Measurements from ENCODE around the gene PELI3. TPM values are rescaled to one million over a fixed set of nuclear protein-coding genes. Genes with fewer than 3 reads are reported as not detected.
A peak's percentile ranks its signal among the peaks of the same experiment; 100 is the strongest.

The PELI3 gene
- total RNA-seq, 2 donors from 2014 or later, result 5.4 to 6.0 TPM

DNA sequence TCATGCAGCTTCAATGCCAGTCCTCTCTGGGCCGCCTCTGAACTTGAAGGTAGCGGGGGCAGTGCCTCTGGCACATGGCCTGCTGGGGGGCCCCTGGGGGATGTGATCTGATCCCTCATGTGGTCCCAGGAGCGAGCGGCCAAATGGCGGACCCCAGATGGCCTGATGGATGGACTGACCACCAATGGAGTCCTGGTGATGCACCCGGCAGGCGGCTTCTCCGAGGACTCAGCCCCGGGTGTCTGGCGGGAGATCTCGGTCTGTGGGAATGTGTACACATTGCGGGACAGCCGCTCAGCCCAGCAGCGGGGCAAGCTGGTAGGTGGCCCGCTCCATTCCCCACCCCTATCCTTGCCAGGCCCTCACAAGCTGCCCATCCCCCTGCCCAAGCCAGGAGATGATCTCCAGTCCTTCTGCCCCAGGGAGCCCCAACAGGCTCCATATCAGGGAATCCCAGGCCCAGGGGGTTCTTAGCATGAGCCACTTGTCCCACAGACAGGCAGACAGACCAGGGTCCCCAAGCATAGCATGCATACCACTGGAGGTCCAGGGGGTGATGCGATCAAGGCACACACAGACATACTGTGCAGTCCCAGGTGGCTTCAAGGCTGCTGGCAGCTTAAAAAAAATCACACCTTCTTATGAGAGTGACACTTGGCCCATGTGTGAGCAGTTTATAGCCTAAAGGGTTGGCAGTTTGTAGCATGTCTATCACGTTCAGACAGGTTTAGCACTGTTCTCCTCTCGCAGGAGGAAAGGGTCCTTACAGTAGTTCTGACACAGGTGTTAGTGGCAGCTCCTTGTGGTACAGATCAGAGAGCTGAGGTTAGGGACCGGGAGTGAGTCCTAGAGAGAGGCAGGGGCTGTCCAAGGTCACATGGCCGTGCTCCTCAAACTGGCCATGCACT lies 7.2 kb downstream of the PELI3 start:
- no peaks in the 10 kb centered on the region for H3K27me3 Mint-ChIP-seq
- no peaks in the 10 kb centered on the region for H3K36me3 Mint-ChIP-seq
- no peak for DNase-seq (ENCODE audit: low spot score)
- no peak overlapping the region for H3K27ac Mint-ChIP-seq
- ATAC-seq, result no peak
- H3K9me3 Mint-ChIP-seq, result no peaks in the 10 kb centered on the region
- H3K4me3 Mint-ChIP-seq, result no peak overlapping the region
- H3K4me1 Mint-ChIP-seq (ENCODE audit: low read depth in 2 of 2), result peaks cover 11 to 15% of the 10 kb centered on the region in 2 donors

DNA sequence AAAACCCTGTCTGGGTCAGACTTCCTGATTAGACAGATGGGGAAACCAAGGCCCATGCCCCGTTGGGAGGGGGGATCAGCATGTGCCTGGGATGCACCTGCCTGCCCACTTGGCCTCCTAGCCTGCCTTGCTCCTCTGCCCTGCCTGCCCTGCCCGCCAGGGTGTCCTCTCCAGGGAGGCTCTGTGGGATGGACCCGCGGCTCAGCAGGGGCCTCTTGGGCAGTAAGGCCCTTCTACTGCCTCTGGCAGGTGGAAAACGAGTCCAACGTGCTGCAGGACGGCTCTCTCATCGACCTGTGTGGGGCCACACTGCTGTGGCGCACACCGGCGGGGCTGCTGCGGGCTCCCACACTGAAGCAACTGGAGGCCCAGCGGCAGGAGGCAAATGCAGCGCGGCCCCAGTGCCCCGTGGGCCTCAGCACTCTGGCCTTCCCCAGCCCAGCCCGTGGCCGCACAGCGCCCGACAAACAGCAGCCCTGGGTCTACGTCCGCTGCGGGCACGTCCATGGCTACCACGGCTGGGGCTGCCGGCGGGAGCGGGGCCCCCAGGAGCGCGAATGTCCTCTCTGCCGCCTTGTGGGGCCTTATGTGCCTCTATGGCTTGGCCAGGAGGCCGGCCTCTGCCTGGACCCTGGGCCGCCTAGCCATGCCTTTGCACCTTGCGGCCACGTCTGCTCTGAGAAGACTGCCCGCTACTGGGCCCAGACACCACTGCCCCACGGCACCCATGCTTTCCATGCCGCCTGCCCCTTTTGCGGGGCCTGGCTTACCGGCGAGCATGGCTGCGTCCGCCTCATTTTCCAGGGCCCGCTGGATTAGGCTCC lies 8.9 kb downstream of the PELI3 start:
- H3K36me3 Mint-ChIP-seq, result no peaks in the 10 kb centered on the region
- DNase-seq (ENCODE audit: low spot score) (no peak), ATAC-seq (no peak)
- H3K4me1 Mint-ChIP-seq (ENCODE audit: low read depth in 2 of 2), result peaks cover 16 to 22% of the 10 kb centered on the region in 2 donors
- H3K27me3 Mint-ChIP-seq, result no peaks in the 10 kb centered on the region
- H3K4me3 Mint-ChIP-seq, result no peak overlapping the region
- H3K27ac Mint-ChIP-seq, result no peak overlapping the region
- H3K9me3 Mint-ChIP-seq, result no peaks in the 10 kb centered on the region

DNA sequence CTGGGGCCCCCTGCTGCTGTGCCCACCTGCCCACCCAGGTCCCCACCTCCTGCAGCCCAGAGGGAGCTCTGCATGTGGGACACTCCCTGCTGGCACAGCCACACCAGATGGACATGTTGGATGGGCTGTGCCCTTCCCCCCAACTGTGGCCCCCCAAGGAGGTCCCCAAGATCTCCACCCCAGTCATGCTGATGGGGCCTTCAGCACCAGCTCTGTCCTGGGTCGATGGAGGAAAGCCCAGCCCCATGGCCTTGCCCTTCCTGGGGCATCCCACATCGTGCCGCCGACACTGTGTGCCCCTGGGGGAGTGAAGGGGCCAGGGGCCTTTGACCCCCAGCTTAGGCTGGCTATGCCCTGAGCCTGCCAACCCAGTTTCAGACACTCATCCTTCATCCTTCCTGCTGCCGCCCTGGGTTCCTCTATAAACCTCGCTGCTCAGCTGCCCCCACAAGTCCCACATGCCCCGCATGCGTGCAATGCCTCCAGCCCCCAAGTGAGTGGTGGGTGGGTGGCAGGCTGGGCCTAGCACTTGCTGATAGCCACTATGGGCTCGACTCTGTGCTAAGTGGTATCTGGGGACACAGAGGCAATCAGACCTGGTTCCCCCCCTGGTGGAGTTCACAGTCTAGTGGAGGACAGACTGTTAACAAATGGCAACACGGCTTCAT lies 9.6 kb downstream of the PELI3 start:
- Mint-ChIP-seq H3K27ac (no peak overlapping the region), H3K27me3 (no peaks in the 10 kb centered on the region), H3K36me3 (no peaks in the 10 kb centered on the region), H3K9me3 (no peaks in the 10 kb centered on the region), H3K4me1 (ENCODE audit: low read depth in 2 of 2) (peaks cover 20 to 27% of the 10 kb centered on the region in 2 donors), H3K4me3 (no peak overlapping the region)
- no peak for ATAC-seq
- no peak for DNase-seq (ENCODE audit: low spot score)

DNA sequence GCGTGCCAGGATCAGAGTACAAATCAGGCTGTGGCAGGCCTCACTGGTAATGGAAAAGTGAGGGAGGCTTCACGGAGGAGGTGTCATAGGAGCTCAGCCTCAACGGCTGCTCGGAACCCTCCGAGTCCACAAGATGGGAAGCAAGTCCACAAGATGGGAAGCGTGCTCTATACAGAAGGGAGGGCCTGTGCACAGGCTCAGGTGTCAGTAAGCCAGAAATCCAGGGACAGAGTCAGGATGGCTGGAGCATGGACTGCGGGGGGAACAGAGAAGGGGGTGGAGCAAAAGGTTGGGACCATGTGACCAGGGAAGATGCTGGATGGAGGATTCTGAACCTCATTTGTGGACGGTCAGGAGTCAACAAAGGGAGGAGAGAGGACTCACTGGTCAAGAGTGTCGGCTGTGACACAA lies 10.1 kb downstream of the PELI3 start:
- H3K27me3 Mint-ChIP-seq, result no peaks in the 10 kb centered on the region
- no peaks in the 10 kb centered on the region for H3K9me3 Mint-ChIP-seq
- no peak for DNase-seq (ENCODE audit: low spot score)
- no peaks in the 10 kb centered on the region for H3K36me3 Mint-ChIP-seq
- H3K4me1 Mint-ChIP-seq (ENCODE audit: low read depth in 2 of 2), result peaks cover 20 to 27% of the 10 kb centered on the region in 2 donors
- no peak overlapping the region for H3K27ac Mint-ChIP-seq
- H3K4me3 Mint-ChIP-seq, result no peak overlapping the region
- ATAC-seq, result no peak

DNA sequence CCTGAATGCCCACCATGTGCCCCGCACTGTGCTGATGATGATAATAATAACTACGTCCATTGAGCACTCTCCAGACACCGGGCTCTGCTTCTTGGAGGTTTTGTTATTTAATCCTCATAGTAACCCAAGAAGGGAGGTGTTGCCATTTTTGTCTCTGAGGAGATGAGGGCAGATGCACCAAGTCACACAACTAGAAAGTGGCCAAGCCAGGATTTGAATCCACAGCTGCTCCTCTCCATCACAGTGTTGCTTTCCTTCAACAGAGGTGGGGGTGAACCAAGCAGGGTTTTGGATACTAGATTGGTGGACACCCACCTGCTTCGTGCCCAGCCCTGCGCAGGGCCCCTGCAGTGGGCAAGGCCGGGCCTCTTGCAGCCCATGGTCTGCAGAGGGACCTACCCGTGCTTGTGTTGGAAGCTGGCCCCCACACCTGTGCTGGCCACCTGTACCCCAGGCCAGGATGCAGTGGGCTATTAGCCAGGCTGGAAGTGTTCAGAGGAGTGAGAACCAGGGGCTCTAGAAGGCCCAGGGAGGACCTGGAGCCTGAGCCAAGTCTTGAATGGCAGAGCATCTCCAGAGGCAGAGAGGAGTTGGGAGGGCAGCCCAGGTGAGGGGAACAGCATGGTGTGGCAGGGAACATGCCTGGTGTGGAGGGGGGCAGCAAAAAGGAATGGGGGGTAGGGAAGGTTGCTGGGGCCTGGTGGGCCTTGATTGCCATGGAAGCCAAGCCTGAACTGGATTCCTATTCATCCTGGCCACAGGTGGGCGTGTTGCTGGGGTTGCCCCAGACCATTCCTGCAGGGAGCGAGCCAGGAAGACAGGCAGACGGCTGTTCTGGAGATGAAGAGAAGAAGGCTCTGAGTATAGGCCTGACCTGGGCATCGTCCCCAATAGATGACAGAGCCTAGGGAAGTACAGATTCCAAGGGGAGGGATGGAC lies 10.8 kb downstream of the PELI3 start:
- H3K4me3 Mint-ChIP-seq, result peak overlapping the region; percentile 86
- ATAC-seq (no peak), DNase-seq (ENCODE audit: low spot score) (no peak)
- H3K27me3 Mint-ChIP-seq, result no peaks in the 10 kb centered on the region
- peaks cover 24 to 31% of the 10 kb centered on the region in 2 donors for H3K4me1 Mint-ChIP-seq (ENCODE audit: low read depth in 2 of 2)
- H3K9me3 Mint-ChIP-seq, result no peaks in the 10 kb centered on the region
- H3K36me3 Mint-ChIP-seq, result no peaks in the 10 kb centered on the region
- peak overlapping the region in 1 of 2 donors; percentile 40 for H3K27ac Mint-ChIP-seq

DNA sequence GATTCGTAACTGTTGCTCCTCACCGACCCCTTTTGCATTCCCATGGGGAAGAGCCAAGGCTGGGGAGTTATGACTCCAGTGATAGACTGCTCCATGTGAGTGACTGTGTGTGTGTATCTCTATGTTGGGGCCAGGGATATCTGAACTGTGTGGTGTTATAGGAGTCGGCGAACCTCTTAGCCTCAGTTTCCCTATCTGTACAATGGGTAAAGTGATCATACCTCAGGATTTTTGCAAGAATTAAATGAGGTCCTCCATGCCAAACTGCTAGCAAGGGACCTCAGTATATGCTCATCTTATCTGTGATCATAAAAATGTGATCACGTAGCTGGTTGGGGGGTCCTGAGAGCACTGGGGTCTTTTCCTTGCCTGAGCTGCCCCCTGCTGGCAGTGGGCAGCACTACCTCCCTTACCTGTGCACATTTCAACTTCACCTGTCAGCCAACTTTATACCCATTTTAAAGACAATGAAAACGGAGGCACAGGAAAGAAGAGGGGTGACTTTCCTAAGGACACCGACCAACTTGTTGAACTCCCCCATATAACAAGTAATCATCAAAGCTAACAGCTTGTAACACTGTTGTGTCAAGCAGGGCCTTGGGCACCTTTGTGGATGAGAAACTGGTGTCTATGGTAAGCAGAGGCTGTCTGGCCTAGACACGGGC lies 12.2 kb downstream of the PELI3 start:
- H3K36me3 Mint-ChIP-seq, result no peaks in the 10 kb centered on the region
- DNase-seq (ENCODE audit: low spot score), result no peak

DNA sequence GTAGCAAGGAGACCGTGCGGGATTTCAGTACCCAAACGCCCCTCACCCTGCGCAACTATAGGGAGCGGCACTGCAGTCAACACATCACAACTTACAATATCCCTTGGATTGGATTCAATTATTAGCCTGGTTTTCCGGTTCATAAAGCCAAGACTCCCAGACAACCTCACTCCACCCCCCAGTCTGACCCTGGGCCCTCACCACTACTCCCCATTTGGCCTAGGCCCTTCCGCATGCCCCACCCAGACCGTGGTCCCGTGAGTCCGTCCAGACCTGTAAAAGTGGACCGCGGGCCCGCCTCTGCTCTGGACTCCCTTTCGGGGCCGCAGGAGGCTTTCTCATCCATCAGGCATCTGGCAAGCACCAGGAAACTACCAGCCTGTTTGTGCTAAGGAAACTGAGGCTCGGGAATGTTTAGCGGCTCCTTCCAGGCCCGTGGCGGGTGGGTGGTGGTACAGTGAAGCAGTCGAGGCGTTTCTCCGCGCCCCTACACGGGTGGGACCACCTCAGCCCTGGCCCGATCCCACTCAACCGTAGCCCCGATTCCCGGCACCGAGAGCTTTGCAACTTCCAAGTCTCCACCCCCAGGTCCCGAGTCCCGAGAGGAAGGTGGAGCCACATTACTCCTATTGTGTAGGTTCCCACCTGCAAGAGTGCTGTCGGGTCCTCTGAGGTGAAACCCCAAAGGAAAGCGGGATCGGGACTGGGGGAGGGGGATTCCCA lies 12.8 kb downstream of the PELI3 start:
- H3K9me3 Mint-ChIP-seq, result no peaks in the 10 kb centered on the region
- no peak for ATAC-seq
- no peak for DNase-seq (ENCODE audit: low spot score)
- H3K4me1 Mint-ChIP-seq (ENCODE audit: low read depth in 2 of 2), result peaks cover 24 to 29% of the 10 kb centered on the region in 2 donors
- H3K4me3 Mint-ChIP-seq, result peak overlapping the region; percentile 86
- H3K27me3 Mint-ChIP-seq, result no peaks in the 10 kb centered on the region
- H3K27ac Mint-ChIP-seq, result peak overlapping the region; percentile 73 to 87
- no peaks in the 10 kb centered on the region for H3K36me3 Mint-ChIP-seq

More for the DNA sequence above, 12.2 kb downstream of the PELI3 start:
- ATAC-seq, result no peak
- H3K4me1 Mint-ChIP-seq (ENCODE audit: low read depth in 2 of 2), result peaks cover 24 to 31% of the 10 kb centered on the region in 2 donors
- no peaks in the 10 kb centered on the region for H3K9me3 Mint-ChIP-seq
- no peaks in the 10 kb centered on the region for H3K27me3 Mint-ChIP-seq
- H3K4me3 Mint-ChIP-seq, result peak overlapping the region; percentile 86
- peak overlapping the region; percentile 73 to 87 for H3K27ac Mint-ChIP-seq

DNA sequence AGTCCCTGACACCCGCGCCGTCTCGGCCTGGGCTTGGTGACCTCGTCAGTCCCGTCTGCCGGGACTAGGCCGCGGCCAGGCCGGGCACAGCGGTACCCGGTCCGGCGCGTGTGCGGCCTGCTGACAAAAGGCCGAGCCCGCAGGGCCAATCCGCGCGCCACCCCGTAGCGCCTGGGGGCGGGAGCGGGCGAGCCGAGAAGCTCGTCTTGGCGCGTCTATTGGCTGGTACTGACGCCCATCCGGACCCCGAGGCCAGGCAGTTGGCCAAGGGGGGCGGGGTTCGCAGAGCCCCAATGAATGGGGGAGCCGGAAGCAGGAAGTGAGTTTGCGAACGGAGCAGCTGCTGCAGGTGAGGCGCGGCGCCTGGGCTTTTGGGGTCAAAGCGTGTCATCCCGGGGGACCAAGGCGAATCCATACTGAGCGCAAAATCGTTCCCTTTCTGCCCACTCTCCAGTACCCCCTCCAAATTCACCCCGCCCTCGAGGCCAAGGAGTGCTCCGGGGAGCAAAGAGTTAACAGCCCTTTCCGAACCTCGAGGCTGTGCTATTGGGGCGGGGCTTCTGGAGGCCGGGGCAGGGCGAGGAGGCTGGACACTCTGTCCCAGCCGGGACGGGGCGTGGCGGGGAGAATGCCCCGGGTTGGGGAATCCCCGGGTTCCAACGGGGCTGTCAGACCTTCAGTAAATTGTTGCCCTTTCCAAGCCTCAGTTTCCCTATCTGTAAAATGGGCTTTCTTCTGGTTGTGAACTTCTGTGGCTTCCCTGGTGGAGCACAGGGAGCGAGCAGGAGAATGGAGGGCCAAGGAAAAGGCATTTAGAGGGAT lies 13.6 kb downstream of the PELI3 start, which contains the start of gene DPP3:
Gene DPP3, plus strand, starts transcription at position 318 of the 822 bp plus-strand sequence. CDS start 1,767 bp downstream, outside the sequence.
- ATAC-seq (peak; percentile 99), DNase-seq (ENCODE audit: low spot score) (peak; percentile 99)
- peak within 1 kb of the TSS; percentile 86 for H3K4me3 Mint-ChIP-seq
- H3K4me1 Mint-ChIP-seq (ENCODE audit: low read depth in 2 of 2), result peaks cover 24 to 31% of the 10 kb centered on the region in 2 donors
- H3K9me3 Mint-ChIP-seq, result no peaks in the 10 kb centered on the region
- no peaks in the 10 kb centered on the region for H3K27me3 Mint-ChIP-seq
- H3K27ac Mint-ChIP-seq, result peak within 1 kb of the TSS; percentile 73 to 87
- H3K36me3 Mint-ChIP-seq, result no peaks in the 10 kb centered on the region

DNA sequence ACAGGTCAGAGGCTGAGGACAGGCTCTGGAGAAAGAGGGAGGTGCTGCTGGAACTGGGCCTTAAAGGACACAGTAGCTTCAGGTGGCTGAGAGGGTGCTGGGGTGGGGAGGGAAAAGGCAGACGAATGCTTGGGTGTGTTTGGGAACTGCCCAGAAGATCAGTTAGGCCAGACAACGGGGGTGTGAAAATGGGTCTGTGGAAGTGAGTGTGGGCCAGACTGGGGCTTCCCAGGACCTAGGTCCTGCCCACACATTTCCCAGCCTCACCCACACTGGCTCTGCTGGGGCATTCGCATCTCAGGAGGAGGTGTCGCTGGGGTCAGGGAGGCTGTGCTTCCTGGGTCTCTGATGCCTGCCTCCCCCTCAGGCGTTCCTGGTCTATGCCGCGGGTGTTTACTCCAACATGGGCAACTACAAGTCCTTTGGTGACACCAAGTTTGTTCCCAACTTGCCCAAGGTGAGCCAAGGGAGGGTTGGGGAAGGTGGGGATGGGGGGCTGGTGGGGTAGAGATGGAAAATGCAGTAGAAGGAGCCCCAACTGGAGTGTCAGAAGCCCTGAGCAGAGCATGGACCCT lies 18.2 kb downstream of the PELI3 start:
- Mint-ChIP-seq H3K4me1 (ENCODE audit: low read depth in 2 of 2) (peaks cover 8 to 11% of the 10 kb centered on the region in 2 donors), H3K27me3 (no peaks in the 10 kb centered on the region), H3K36me3 (no peaks in the 10 kb centered on the region), H3K4me3 (no peak overlapping the region), H3K27ac (no peak overlapping the region), H3K9me3 (no peaks in the 10 kb centered on the region)
- ATAC-seq, result no peak
- no peak for DNase-seq (ENCODE audit: low spot score)

DNA sequence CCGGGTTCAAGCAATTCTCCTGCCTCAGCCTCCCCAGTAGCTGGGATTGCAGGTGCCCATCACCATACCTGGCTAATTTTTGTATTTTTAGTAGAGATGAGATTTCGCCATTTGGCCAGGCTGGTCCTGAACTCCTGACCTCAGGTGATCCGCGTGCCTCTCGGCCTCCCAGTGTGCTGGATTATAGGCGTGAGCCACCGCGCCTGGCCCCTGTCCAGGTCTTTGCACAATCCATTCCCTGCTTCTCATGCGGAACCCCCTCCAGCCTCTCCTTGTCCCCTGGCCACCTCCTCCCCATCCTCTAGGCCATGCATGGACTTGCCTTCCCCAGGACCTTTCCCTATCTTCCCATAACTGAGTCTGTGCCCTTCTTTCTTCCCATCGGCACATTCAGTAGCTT lies 22.3 kb downstream of the PELI3 start:
- ATAC-seq (no peak), DNase-seq (ENCODE audit: low spot score) (no peak)
- H3K27me3 Mint-ChIP-seq, result no peaks in the 10 kb centered on the region
- H3K4me1 Mint-ChIP-seq (ENCODE audit: low read depth in 2 of 2), result peaks cover 0 to 5% of the 10 kb centered on the region in 2 donors
- H3K4me3 Mint-ChIP-seq, result no peak overlapping the region
- H3K36me3 Mint-ChIP-seq, result no peaks in the 10 kb centered on the region
- no peak overlapping the region for H3K27ac Mint-ChIP-seq
- H3K9me3 Mint-ChIP-seq, result no peaks in the 10 kb centered on the region

DNA sequence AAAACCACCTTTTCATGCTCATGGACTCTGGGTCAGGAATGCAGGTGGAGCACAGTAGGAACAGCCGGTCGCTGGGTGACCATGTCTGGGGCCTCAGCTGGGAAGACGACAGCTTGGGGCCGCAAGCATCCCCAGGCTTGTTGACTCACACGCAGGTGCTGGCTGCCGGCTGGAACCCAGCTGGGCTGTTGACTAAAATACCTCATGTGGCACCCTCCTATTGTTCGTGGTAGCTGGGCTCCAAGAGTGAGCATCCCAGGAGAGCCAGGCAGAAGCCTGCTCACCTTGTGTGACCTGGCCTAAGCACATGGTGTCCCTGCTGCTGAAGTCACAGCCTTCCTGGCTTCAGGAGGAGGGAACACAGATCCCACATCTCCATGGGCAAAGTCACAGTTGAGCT lies 22.9 kb downstream of the PELI3 start:
- Mint-ChIP-seq H3K4me1 (ENCODE audit: low read depth in 2 of 2) (peaks cover 0 to 4% of the 10 kb centered on the region in 2 donors), H3K4me3 (no peak overlapping the region), H3K27me3 (no peaks in the 10 kb centered on the region), H3K27ac (no peak overlapping the region), H3K9me3 (no peaks in the 10 kb centered on the region), H3K36me3 (no peaks in the 10 kb centered on the region)
- DNase-seq (ENCODE audit: low spot score) (no peak), ATAC-seq (no peak)

Data from natural killer cell treated with Interleukin-12 subunit alpha and Interleukin-12 subunit beta and Interleukin-15 and Interleukin-18, amount 100 ng/mL, for 72 hours (primary cell).